GM23338 (cell line): ENCODE results near the gene SCRG1. TPM values are rescaled to one million over a fixed set of nuclear protein-coding genes. Genes with fewer than 3 reads are reported as not detected.

ENCODE experiments used
- ATAC-seq: fragments of 200-7000 bp; cut with Tn5 transposase; 3 replicates; pipeline ENCODE4 v1.9.1; 2020
- DNase-seq: peaks from one replicate; pipeline ENCODE4 v3.0.0-alpha.2; 2015; ENCODE audit warnings: low spot score
- H2AFZ ChIP-seq: fragments of 200-600 bp; sonication (generic); 2 replicates; pipeline ENCODE4 v1.8.0; 2016; ENCODE audit warnings: antibody characterized with exemption, mild to moderate bottlenecking, moderate library complexity
- H3F3A ChIP-seq: fragments of 200-600 bp; sonication (generic); replicated peaks from 2 replicates; pipeline ENCODE4 v1.8.0; 2017; ENCODE audit warnings: antibody characterized with exemption, mixed run types, low read depth
- H3K27ac ChIP-seq: fragments of 200-600 bp; sonication (generic); 2 replicates; pipeline ENCODE4 v1.6.1; 2016; ENCODE audit warnings: low read depth
- H3K27me3 ChIP-seq: fragments of 200-600 bp; sonication (generic); 2 replicates; pipeline ENCODE4 v1.8.0; 2016; ENCODE audit warnings: mild to moderate bottlenecking, mixed run types, moderate library complexity; ENCODE audit not compliant: insufficient read depth
- H3K36me3 ChIP-seq: fragments of 200-600 bp; sonication (generic); 2 replicates; pipeline ENCODE4 v1.8.0; 2016; ENCODE audit warnings: mild to moderate bottlenecking; ENCODE audit not compliant: insufficient read depth
- H3K4me1 ChIP-seq: fragments of 200-600 bp; sonication (generic); 2 replicates; pipeline ENCODE4 v1.8.0; 2016; ENCODE audit warnings: mild to moderate bottlenecking, moderate library complexity; ENCODE audit not compliant: insufficient read depth
- H3K4me2 ChIP-seq: fragments of 200-600 bp; sonication (generic); 2 replicates; pipeline ENCODE4 v1.7.1; 2017; ENCODE audit warnings: mixed run types
- H3K4me3 ChIP-seq: fragments of 200-600 bp; sonication (generic); 2 replicates; pipeline ENCODE4 v1.6.1; 2016; ENCODE audit warnings: mixed run types
- H3K79me2 ChIP-seq: fragments of 200-600 bp; sonication (generic); replicated peaks from 2 replicates; pipeline ENCODE4 v1.8.0; 2017; ENCODE audit warnings: mild to moderate bottlenecking; ENCODE audit not compliant: insufficient read depth
- H3K9me2 ChIP-seq: fragments of 200-600 bp; sonication (generic); 2 replicates; pipeline ENCODE4 v1.8.0; 2017; ENCODE audit not compliant: insufficient read depth
- H4K20me1 ChIP-seq: fragments of 200-600 bp; sonication (generic); replicated peaks from 2 replicates; pipeline ENCODE4 v1.8.0; 2017; ENCODE audit warnings: mild to moderate bottlenecking; ENCODE audit not compliant: insufficient read depth
- H3K27ac Mint-ChIP-seq: 2 replicates; pipeline ENCODE4 v1.8.0; 2020; ENCODE audit warnings: inconsistent platforms, mild to moderate bottlenecking, moderate library complexity, mixed read lengths
- H3K27me3 Mint-ChIP-seq: 3 replicates; pipeline ENCODE4 v1.8.0; 2022; ENCODE audit warnings: low read depth, mild to moderate bottlenecking, moderate library complexity, mixed read lengths, inconsistent platforms; ENCODE audit not compliant: insufficient read depth, poor library complexity
- H3K36me3 Mint-ChIP-seq: 3 replicates; pipeline ENCODE4 v1.8.0; 2021; ENCODE audit warnings: low read depth, mild to moderate bottlenecking, inconsistent platforms, moderate library complexity, mixed read lengths
- H3K4me1 Mint-ChIP-seq: 3 replicates; pipeline ENCODE4 v1.8.0; 2020; ENCODE audit warnings: mild to moderate bottlenecking, inconsistent platforms, mixed read lengths
- H3K4me3 Mint-ChIP-seq: 3 replicates; pipeline ENCODE4 v1.8.0; 2021; ENCODE audit warnings: moderate library complexity, mild to moderate bottlenecking, inconsistent platforms, mixed read lengths
- H3K9me3 Mint-ChIP-seq: 3 replicates; pipeline ENCODE4 v1.8.0; 2020; ENCODE audit warnings: moderate library complexity, mild to moderate bottlenecking, inconsistent platforms, mixed read lengths
- CREB1 ChIP-seq: fragments of 250-450 bp; sonication (Bioruptor Pico); IDR thresholded peaks from 2 replicates; pipeline ENCODE4 v1.5.0; 2020; ENCODE audit warnings: low read depth, mild to moderate bottlenecking, moderate library complexity
- EZH2 ChIP-seq: fragments of 200-600 bp; sonication (generic); IDR thresholded peaks from one replicate; pipeline ENCODE4 v1.8.0; 2017; ENCODE audit warnings: antibody characterized with exemption, mild to moderate bottlenecking, low read depth; ENCODE audit not compliant: unreplicated experiment
- EZH2phosphoT487 ChIP-seq: fragments of 200-600 bp; sonication (generic); IDR thresholded peaks from one replicate; pipeline ENCODE4 v1.8.1; 2018; ENCODE audit warnings: antibody characterized with exemption; ENCODE audit not compliant: unreplicated experiment
- JUNB ChIP-seq: IDR thresholded peaks from one replicate; pipeline ENCODE4 v1.6.1; 2016; ENCODE audit warnings: antibody characterized with exemption; ENCODE audit not compliant: unreplicated experiment
- NANOG ChIP-seq: IDR thresholded peaks from 2 replicates; pipeline ENCODE4 v1.6.1; 2016; ENCODE audit warnings: antibody characterized with exemption, borderline replicate concordance
- POLR2AphosphoS5 ChIP-seq: IDR thresholded peaks from 2 replicates; pipeline ENCODE4 v1.6.1; 2016; ENCODE audit warnings: antibody characterized with exemption, low read depth
- STAT1 ChIP-seq: IDR thresholded peaks from one replicate; pipeline ENCODE4 v1.6.1; 2016; ENCODE audit warnings: antibody characterized with exemption; ENCODE audit not compliant: unreplicated experiment
- ZNF114 ChIP-seq: fragments of 250-450 bp; sonication (Bioruptor Pico); IDR thresholded peaks from 2 replicates; pipeline ENCODE4 v1.5.0; 2020; ENCODE audit warnings: mild to moderate bottlenecking, moderate library complexity
- ZNF331 ChIP-seq: fragments of 250-450 bp; sonication (Bioruptor Pico); IDR thresholded peaks from 2 replicates; pipeline ENCODE4 v1.5.0; 2020; ENCODE audit warnings: low read depth, mild to moderate bottlenecking, moderate library complexity
- polyA plus RNA-seq: library from polyadenylated mRNA; unstranded; fragments of >200 nt; fragmentation: Nextera tagmentation; extraction: Ambion mirVana; gene quantifications from 2 replicates; pipeline ENCODE4 v1.2.1, GENCODE V29; 2016
- total RNA-seq: library from RNA; depleted of rRNA; stranded (reverse); fragments of >200 nt; shearing (Covaris generic); gene quantifications from 2 replicates; pipeline ENCODE4 v1.2.3, GENCODE V29; 2014
- TF ChIP-seq, protein P1 (sequence below): IDR thresholded peaks from 2 replicates; pipeline ENCODE4 v1.6.1; 2016; ENCODE audit warnings: antibody characterized with exemption
- TF ChIP-seq, protein P2 (sequence below): fragments of 250-450 bp; sonication (Bioruptor Pico); IDR thresholded peaks from 2 replicates; pipeline ENCODE4 v1.5.0; 2020; ENCODE audit warnings: mild to moderate bottlenecking, moderate library complexity
- TF ChIP-seq, protein P3 (sequence below), 2 experiments: fragments of 200-600 bp in 1 of 2; sonication (generic) in 1 of 2; conservative IDR thresholded peaks; 2 replicates each; pipeline versions ENCODE4 v1.5.1 to v1.6.1; 2016 to 2017; ENCODE audit warnings: antibody characterized with exemption in 2 of 2, low read depth in 2 of 2, mild to moderate bottlenecking in 2 of 2, moderate library complexity in 1 of 2

The SCRG1 gene
- total and polyA plus RNA-seq, 2 experiments from 2014 or later: 0.45 TPM; not detected in 1

DNA sequence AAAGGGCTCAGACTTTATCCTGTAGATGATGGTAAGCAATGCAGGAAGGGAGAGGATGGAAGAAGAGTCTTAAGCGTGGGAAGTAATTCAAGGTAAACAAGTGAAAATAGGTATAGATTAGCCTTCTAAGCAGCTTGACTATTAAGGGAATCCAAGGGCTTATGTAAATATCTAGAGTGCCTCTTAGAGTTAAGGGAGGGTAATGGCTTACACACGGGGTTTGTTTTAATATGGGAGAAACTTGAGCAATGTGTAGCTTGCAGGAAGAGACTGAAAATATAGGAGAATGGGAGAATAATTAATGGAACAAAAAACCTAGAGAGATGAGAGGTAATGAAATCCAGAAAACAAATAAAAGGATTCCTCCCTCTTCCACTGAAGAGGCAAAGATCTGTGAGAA is 41.0 kb downstream of the SCRG1 start:
- H3K27ac Mint-ChIP-seq: no peak overlapping the region
- ATAC-seq (no peak), DNase-seq (no peak)
- no peaks in the 10 kb centered on the region for H3K9me3 Mint-ChIP-seq
- H3K4me1 Mint-ChIP-seq: 0 out of 3 replicates have a peak, but pooled peaks cover 2% of the 10 kb centered on the region
- no peak for TF ChIP-seq STAT1
- H3K79me2 ChIP-seq: no peaks in the 10 kb centered on the region
- H3F3A ChIP-seq: no peaks in the 10 kb centered on the region
- no peak overlapping the region for H3K4me3 Mint-ChIP-seq
- H3K27ac ChIP-seq: no peak overlapping the region
- H4K20me1 ChIP-seq: peaks cover 3% of the 10 kb centered on the region; the same call in 1 of the 2 replicates
- H3K27me3 Mint-ChIP-seq: peaks cover 4% of the 10 kb centered on the region
- H3K4me1 ChIP-seq: no peaks in the 10 kb centered on the region
- no peaks in the 10 kb centered on the region for H3K36me3 ChIP-seq
- no peak overlapping the region for H3K4me2 ChIP-seq
- no peak overlapping the region for H2AFZ ChIP-seq
- H3K36me3 Mint-ChIP-seq: no peaks in the 10 kb centered on the region
- no peaks in the 10 kb centered on the region for H3K9me2 ChIP-seq
- H3K4me3 ChIP-seq: no peak overlapping the region
- no peaks in the 10 kb centered on the region for H3K27me3 ChIP-seq

DNA sequence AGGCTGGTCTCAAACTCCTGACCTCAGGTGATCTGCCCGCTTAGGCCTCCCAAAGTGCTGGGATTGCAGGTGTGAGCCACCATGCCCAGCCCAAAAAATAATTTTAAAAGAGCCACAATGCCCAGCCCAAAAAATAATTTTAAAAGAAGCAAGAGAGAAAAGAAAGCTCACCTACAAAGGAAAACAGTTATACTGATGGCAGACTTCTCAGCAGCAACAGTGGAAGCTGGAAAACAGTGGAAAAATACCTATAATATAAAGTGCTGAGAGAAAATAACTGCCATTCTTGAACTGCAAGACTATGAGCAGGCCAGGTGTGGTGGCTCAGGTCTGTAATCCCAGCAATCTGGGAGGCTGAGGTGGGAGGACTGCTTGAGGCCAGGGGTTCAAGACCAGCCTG is 51.4 kb downstream of the SCRG1 start:
- H3K36me3 ChIP-seq: no peaks in the 10 kb centered on the region
- ATAC-seq: no peak
- peaks cover 32% of the 10 kb centered on the region for H3K4me1 Mint-ChIP-seq
- TF ChIP-seq NANOG (no peak), CREB1 (CRISPR knock-in tag) (no peak), EZH2 (no peak), ZNF331 (CRISPR knock-in tag) (no peak), JUNB (no peak), POLR2AphosphoS5 (no peak), ZNF114 (CRISPR knock-in tag) (no peak), STAT1 (no peak), EZH2phosphoT487 (no peak)
- TF ChIP-seq, protein P1, sequence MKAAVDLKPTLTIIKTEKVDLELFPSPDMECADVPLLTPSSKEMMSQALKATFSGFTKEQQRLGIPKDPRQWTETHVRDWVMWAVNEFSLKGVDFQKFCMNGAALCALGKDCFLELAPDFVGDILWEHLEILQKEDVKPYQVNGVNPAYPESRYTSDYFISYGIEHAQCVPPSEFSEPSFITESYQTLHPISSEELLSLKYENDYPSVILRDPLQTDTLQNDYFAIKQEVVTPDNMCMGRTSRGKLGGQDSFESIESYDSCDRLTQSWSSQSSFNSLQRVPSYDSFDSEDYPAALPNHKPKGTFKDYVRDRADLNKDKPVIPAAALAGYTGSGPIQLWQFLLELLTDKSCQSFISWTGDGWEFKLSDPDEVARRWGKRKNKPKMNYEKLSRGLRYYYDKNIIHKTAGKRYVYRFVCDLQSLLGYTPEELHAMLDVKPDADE: no peak
- TF ChIP-seq, protein P2, sequence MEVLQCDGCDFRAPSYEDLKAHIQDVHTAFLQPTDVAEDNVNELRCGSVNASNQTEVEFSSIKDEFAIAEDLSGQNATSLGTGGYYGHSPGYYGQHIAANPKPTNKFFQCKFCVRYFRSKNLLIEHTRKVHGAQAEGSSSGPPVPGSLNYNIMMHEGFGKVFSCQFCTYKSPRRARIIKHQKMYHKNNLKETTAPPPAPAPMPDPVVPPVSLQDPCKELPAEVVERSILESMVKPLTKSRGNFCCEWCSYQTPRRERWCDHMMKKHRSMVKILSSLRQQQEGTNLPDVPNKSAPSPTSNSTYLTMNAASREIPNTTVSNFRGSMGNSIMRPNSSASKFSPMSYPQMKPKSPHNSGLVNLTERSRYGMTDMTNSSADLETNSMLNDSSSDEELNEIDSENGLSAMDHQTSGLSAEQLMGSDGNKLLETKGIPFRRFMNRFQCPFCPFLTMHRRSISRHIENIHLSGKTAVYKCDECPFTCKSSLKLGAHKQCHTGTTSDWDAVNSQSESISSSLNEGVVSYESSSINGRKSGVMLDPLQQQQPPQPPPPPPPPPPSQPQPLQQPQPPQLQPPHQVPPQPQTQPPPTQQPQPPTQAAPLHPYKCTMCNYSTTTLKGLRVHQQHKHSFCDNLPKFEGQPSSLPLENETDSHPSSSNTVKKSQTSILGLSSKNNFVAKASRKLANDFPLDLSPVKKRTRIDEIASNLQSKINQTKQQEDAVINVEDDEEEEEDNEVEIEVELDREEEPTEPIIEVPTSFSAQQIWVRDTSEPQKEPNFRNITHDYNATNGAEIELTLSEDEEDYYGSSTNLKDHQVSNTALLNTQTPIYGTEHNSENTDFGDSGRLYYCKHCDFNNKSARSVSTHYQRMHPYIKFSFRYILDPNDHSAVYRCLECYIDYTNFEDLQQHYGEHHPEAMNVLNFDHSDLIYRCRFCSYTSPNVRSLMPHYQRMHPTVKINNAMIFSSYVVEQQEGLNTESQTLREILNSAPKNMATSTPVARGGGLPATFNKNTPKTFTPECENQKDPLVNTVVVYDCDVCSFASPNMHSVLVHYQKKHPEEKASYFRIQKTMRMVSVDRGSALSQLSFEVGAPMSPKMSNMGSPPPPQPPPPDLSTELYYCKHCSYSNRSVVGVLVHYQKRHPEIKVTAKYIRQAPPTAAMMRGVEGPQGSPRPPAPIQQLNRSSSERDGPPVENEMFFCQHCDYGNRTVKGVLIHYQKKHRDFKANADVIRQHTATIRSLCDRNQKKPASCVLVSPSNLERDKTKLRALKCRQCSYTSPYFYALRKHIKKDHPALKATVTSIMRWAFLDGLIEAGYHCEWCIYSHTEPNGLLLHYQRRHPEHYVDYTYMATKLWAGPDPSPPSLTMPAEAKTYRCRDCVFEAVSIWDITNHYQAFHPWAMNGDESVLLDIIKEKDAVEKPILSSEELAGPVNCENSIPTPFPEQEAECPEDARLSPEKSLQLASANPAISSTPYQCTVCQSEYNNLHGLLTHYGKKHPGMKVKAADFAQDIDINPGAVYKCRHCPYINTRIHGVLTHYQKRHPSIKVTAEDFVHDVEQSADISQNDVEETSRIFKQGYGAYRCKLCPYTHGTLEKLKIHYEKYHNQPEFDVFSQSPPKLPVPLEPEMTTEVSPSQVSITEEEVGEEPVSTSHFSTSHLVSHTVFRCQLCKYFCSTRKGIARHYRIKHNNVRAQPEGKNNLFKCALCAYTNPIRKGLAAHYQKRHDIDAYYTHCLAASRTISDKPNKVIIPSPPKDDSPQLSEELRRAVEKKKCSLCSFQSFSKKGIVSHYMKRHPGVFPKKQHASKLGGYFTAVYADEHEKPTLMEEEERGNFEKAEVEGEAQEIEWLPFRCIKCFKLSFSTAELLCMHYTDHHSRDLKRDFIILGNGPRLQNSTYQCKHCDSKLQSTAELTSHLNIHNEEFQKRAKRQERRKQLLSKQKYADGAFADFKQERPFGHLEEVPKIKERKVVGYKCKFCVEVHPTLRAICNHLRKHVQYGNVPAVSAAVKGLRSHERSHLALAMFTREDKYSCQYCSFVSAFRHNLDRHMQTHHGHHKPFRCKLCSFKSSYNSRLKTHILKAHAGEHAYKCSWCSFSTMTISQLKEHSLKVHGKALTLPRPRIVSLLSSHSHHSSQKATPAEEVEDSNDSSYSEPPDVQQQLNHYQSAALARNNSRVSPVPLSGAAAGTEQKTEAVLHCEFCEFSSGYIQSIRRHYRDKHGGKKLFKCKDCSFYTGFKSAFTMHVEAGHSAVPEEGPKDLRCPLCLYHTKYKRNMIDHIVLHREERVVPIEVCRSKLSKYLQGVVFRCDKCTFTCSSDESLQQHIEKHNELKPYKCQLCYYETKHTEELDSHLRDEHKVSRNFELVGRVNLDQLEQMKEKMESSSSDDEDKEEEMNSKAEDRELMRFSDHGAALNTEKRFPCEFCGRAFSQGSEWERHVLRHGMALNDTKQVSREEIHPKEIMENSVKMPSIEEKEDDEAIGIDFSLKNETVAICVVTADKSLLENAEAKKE: no peak
- TF ChIP-seq, protein P3, sequence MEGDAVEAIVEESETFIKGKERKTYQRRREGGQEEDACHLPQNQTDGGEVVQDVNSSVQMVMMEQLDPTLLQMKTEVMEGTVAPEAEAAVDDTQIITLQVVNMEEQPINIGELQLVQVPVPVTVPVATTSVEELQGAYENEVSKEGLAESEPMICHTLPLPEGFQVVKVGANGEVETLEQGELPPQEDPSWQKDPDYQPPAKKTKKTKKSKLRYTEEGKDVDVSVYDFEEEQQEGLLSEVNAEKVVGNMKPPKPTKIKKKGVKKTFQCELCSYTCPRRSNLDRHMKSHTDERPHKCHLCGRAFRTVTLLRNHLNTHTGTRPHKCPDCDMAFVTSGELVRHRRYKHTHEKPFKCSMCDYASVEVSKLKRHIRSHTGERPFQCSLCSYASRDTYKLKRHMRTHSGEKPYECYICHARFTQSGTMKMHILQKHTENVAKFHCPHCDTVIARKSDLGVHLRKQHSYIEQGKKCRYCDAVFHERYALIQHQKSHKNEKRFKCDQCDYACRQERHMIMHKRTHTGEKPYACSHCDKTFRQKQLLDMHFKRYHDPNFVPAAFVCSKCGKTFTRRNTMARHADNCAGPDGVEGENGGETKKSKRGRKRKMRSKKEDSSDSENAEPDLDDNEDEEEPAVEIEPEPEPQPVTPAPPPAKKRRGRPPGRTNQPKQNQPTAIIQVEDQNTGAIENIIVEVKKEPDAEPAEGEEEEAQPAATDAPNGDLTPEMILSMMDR (conservative IDR thresholded peaks at IDR 0.05; ENCODE audit: low read depth in 2 of 2): no peak

More for the DNA sequence above, 51.4 kb downstream of the SCRG1 start:
- Mint-ChIP-seq H3K27me3 (no peaks in the 10 kb centered on the region), H3K36me3 (no peaks in the 10 kb centered on the region), H3K9me3 (no peaks in the 10 kb centered on the region), H3K4me3 (no peak overlapping the region), H3K27ac (no peak overlapping the region)
- DNase-seq: no peak
- Histone ChIP-seq H4K20me1 (no peaks in the 10 kb centered on the region; the same call in 1 of the 2 replicates), H2AFZ (no peak overlapping the region), H3K27me3 (no peaks in the 10 kb centered on the region), H3K79me2 (no peaks in the 10 kb centered on the region), H3K4me2 (no peak overlapping the region), H3F3A (no peaks in the 10 kb centered on the region), H3K9me2 (no peaks in the 10 kb centered on the region), H3K4me3 (no peak overlapping the region), H3K4me1 (peaks cover 28% of the 10 kb centered on the region), H3K27ac (no peak overlapping the region)
